Measurements from ENCODE around the gene SYT2.
"Not testable (repeated sequence)": the region's sequence is repeated elsewhere in the genome, so short reads cannot be mapped to it uniquely, and the experiment has no call there.

- TF ChIP-seq CTCF, POLR2A (IDR thresholded peaks at IDR 0.05): not testable (repeated sequence)
Measured at GRCh38 chr1:202546796-202547195, 163.5 kb downstream of the SYT2 start.

Measured in thyroid gland (tissue), 4 donors.